Right lobe of liver (tissue), 4 donors: ENCODE data around the gene TSPAN33.

Experiments
- POLR2A ChIP-seq: fragments of 450-650 bp; IDR thresholded peaks from one replicate; pipeline ENCODE4 v1.6.1; 2017; ENCODE audit warnings: antibody characterized with exemption, mild to moderate bottlenecking
- TF ChIP-seq, protein P1 (sequence below), 4 donors: fragments of 200-600 bp in 3 of 4; fragments of 450-650 bp in 1 of 4; IDR thresholded peaks; one replicate each; pipeline versions ENCODE4 v1.5.1 to v1.8.0; 2016 to 2022; ENCODE audit warnings: antibody characterized with exemption in 4 of 4, mild to moderate bottlenecking in 2 of 4
- donor health status: DM: no; HTN: no; CAD: no.
- donor health status: DM: no; HTN: no; CAD: no.
- donor health status: DM: no; HTN: yes; CAD: no.

DNA sequence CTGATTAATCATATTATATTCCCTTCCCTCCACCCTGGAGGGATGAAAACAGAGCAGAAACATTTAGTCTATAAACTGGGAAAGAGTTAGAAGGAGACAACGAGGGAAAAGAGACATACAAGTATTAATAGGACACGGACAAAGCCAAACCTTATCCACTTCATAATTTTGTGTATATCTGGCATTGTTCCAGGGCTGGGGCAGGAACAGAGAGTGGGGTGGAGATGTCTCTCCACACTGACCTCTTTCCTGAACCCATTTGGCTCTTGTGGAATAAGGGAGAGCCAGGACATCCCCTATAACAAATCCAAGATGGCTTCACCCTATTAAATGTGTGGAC, 43.7 kb upstream of the TSPAN33 start:
- TF ChIP-seq, protein P1, sequence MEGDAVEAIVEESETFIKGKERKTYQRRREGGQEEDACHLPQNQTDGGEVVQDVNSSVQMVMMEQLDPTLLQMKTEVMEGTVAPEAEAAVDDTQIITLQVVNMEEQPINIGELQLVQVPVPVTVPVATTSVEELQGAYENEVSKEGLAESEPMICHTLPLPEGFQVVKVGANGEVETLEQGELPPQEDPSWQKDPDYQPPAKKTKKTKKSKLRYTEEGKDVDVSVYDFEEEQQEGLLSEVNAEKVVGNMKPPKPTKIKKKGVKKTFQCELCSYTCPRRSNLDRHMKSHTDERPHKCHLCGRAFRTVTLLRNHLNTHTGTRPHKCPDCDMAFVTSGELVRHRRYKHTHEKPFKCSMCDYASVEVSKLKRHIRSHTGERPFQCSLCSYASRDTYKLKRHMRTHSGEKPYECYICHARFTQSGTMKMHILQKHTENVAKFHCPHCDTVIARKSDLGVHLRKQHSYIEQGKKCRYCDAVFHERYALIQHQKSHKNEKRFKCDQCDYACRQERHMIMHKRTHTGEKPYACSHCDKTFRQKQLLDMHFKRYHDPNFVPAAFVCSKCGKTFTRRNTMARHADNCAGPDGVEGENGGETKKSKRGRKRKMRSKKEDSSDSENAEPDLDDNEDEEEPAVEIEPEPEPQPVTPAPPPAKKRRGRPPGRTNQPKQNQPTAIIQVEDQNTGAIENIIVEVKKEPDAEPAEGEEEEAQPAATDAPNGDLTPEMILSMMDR (IDR thresholded peaks at IDR 0.05), result no peak
- TF ChIP-seq POLR2A, result no peak
